ENCODE data around the gene ZCRB1.

Gene ZCRB1

GRCh38 chr12:42281844-42282243 lies 44.0 kb downstream of the ZCRB1 start:
- no peak for TF ChIP-seq CTCF (IDR thresholded peaks at IDR 0.05; ENCODE audit: low read depth, low read length)
- DNase-seq (ENCODE audit: low read depth in 2 of 2) = no peak
- H3K4me3 ChIP-seq (replicated peaks in 1 of 2; ENCODE audit: low read depth in 2 of 2, low read length in 2 of 2) = no peak overlapping the region

GRCh38 chr12:42281278-42281677 lies 44.6 kb downstream of the ZCRB1 start:
- TF ChIP-seq CTCF (IDR thresholded peaks at IDR 0.05; ENCODE audit: low read depth, low read length) = no peak
- DNase-seq (ENCODE audit: low read depth in 2 of 2) = no peak
- no peak overlapping the region for H3K4me3 ChIP-seq (replicated peaks in 1 of 2; ENCODE audit: low read depth in 2 of 2, low read length in 2 of 2)

- DNase-seq (ENCODE audit: low read depth in 2 of 2) = no peak
- no peak for TF ChIP-seq CTCF (IDR thresholded peaks at IDR 0.05; ENCODE audit: low read depth, low read length)
- H3K4me3 ChIP-seq (replicated peaks in 1 of 2; ENCODE audit: low read depth in 2 of 2, low read length in 2 of 2) = no peak overlapping the region
Measured at GRCh38 chr12:42278128-42278510, 47.8 kb downstream of the ZCRB1 start.

GRCh38 chr12:42277396-42278127 lies 48.3 kb downstream of the ZCRB1 start:
- no peak for DNase-seq (ENCODE audit: low read depth in 2 of 2)
- no peak for TF ChIP-seq CTCF (IDR thresholded peaks at IDR 0.05; ENCODE audit: low read depth, low read length)
- no peak overlapping the region for H3K4me3 ChIP-seq (replicated peaks in 1 of 2; ENCODE audit: low read depth in 2 of 2, low read length in 2 of 2)

- TF ChIP-seq CTCF (IDR thresholded peaks at IDR 0.05; ENCODE audit: low read depth, low read length) = no peak
- DNase-seq (ENCODE audit: low read depth in 2 of 2) = no peak
Measured at GRCh38 chr12:42275499-42275898, 50.4 kb downstream of the ZCRB1 start.

GRCh38 chr12:42273706-42274105 lies 52.2 kb downstream of the ZCRB1 start:
- H3K4me3 ChIP-seq (replicated peaks in 1 of 2; ENCODE audit: low read depth in 2 of 2, low read length in 2 of 2) = no peak overlapping the region
- no peak for DNase-seq (ENCODE audit: low read depth in 2 of 2)
- no peak for TF ChIP-seq CTCF (IDR thresholded peaks at IDR 0.05; ENCODE audit: low read depth, low read length)

More at GRCh38 chr12:42275499-42275898, 50.4 kb downstream of the ZCRB1 start:
- H3K4me3 ChIP-seq (replicated peaks in 1 of 2; ENCODE audit: low read depth in 2 of 2, low read length in 2 of 2) = no peak overlapping the region

GRCh38 chr12:42270596-42270995 lies 55.3 kb downstream of the ZCRB1 start:
- no peak for TF ChIP-seq CTCF (IDR thresholded peaks at IDR 0.05; ENCODE audit: low read depth, low read length)
- DNase-seq (ENCODE audit: low read depth in 2 of 2) = no peak

More at GRCh38 chr12:42270596-42270995, 55.3 kb downstream of the ZCRB1 start:
- H3K4me3 ChIP-seq (replicated peaks in 1 of 2; ENCODE audit: low read depth in 2 of 2, low read length in 2 of 2) = no peak overlapping the region
